DMS79 (cell line): ENCODE measurements around the gene NMT1.
A peak's percentile ranks its signal among the peaks of the same experiment; 100 is the strongest.

Experiments used
- DNase-seq: peaks from one replicate; lab custom pipeline; 2025; lab: John Stamatoyannopoulos, UW

Gene NMT1

DNA sequence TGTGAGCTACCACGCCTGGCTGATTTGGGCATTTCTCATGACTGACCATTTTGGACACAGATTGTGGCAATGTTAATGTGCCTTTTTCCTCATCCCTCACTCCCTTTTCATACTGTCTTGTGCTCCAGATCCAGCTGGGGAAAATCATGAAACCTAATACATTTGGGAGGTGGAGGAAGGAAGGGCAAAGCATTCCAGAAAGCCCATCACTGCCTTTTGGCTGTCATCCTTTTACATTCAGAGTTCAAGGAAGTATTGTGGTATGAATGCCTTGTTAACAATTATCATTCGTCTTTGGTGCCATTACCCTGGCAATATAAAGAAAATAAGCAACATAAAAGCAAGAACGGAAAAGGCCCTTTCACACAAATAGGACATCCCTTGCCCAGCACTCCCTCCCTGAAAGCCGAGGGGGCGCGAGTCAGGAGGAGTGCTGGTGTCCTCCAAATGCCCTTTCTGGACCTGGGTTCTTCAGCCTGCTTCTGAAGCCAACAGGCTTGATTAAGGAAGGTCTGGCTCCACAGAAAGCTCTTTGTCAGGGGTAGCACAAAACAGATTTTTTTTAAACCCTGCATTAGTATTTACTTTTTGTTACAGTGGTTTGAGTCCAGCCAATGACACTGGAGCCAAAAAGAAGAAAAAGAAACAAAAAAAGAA, 20.1 kb downstream of the NMT1 start:
- no peak for DNase-seq

GRCh38 chr17:45086391-45086790, 25.3 kb downstream of the NMT1 start:
- no peak for DNase-seq

- no peak for DNase-seq
These were observed 25.9 kb downstream of the NMT1 start for GRCh38 chr17:45086865-45087503.

DNA sequence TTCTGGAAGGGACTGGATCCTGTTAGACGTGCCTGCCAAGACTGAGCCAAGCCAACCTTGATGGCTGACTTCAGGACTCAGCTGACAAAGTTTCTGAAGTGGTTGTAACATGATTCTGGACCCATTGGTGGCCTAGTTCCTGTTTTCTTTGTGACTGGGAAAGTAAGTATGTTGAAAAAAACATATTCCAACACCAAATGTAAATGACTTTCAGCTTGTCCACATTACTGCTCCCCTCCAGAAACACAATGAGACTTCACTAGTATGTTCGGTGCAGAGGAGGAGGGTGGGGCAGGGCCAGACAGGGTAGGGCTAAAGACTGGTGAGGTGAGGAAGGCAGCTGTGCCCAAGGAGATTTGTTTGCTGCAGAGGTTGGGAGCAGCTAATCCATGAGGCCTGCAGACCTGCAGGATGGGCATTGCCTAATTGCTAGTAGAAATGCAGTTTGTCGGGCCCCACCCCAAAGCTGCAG, 26.4 kb downstream of the NMT1 start:
- no peak for DNase-seq

GRCh38 chr17:45087978-45088377, 26.9 kb downstream of the NMT1 start:
- DNase-seq, result no peak

GRCh38 chr17:45088741-45089140, 27.6 kb downstream of the NMT1 start:
- DNase-seq, result no peak

DNA sequence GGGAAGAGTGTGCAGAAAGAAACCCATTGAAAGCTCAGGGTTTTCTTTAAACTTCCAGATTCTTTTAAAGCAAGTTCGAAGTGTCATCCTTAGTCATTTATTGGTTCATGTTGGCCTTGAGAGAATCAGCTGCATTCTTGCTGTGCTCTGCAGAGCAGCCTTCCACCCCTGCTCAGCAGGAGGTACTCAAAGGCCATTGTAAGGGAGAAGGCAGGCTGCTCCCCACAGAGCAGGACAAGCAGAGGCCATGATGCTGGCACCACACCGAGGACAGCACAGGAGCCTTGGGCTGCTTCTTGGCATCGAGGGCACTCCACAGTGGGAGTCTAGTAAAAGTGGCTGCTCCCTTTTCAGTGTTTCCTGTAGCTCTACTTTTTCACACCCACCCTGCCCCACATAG, 29.6 kb downstream of the NMT1 start:
- no peak for DNase-seq

- DNase-seq, result no peak
These were observed 30.8 kb downstream of the NMT1 start for GRCh38 chr17:45091778-45092425.

DNA sequence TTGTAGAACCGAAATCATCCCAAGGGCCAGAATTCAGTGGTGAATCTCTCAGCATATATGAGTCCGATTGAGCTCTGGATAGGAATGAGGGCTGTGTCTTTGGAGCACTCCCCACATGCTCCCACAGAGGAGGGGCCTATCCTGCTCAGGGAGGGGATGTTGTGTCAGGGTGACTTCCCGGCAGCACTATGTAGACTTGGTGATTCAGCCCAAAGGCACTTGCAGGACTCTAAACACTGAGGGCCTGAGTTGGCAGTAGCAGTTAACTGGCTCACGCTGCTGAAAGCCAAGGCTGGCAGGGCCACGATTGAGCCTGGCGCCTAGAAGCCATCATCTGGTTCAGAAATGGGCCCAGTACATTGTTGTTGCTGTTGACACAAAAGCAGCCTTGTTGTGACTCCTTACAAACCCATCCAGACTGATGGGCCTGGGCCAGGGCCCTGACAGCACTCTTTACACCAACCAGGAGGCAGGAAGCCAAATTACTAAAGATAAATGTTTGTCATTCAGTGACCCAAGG, 31.9 kb downstream of the NMT1 start:
- DNase-seq, result no peak

DNA sequence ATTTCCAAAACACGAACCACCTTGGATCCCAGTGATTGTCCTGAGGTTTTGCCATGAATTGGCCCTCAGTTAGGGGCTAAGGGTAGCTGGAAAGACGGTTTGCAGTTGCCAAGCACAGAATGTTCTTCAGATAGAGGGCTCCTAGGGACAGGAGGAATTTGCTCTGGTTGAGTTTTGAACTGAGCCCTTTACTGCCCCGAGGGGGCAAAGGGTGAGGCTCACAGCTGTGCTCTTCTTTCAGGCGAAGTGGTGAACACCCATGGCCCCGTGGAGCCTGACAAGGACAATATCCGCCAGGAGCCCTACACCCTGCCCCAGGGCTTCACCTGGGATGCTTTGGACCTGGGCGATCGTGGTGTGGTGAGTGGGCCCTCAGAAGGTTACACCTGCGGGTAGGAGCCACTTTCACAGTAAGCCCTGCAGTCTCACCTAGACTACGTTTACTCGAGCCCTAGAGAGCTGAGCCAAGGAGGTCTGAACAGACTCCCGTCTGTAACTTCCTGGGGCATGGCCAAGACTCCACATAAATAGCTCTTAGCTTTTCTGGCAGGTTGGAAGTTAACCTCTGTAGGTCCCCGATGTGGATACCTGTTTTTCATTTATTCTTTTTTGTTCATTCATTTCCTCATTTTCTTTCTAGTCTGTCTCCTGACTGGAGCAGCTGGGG, 32.5 kb downstream of the NMT1 start:
- no peak for DNase-seq

DNA sequence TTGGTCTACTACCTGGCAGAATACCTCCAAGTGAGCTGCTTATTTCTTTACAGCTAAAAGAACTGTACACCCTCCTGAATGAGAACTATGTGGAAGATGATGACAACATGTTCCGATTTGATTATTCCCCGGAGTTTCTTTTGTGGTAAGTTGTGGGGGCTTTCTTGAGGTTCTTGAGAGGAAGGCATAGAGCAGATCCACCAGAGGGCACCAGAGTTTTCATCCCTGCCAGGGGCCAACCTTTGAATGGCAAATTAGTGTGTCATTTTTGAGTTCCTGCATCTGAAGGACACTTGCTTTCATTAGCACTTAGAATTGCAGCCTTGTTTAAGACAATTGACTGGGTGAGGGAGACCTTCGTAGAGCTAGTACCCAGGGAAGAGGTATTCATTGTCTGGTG, 35.0 kb downstream of the NMT1 start:
- DNase-seq, result no peak

DNA sequence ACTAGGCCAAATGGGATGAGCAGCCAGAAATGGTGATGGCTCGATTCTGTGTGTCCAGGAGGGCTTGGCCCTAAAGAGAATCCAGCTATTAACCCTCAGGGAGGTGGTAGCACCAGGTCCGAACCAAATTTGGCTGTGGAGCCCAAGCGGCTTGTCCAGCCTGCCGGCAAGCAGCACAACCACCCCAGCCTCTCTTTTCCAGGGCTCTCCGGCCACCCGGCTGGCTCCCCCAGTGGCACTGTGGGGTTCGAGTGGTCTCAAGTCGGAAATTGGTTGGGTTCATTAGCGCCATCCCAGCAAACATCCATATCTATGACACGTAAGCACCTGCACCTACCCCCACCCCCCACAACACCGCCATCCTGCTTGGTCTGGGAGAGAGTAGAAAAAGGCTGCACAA, 35.8 kb downstream of the NMT1 start:
- DNase-seq, result no peak

DNA sequence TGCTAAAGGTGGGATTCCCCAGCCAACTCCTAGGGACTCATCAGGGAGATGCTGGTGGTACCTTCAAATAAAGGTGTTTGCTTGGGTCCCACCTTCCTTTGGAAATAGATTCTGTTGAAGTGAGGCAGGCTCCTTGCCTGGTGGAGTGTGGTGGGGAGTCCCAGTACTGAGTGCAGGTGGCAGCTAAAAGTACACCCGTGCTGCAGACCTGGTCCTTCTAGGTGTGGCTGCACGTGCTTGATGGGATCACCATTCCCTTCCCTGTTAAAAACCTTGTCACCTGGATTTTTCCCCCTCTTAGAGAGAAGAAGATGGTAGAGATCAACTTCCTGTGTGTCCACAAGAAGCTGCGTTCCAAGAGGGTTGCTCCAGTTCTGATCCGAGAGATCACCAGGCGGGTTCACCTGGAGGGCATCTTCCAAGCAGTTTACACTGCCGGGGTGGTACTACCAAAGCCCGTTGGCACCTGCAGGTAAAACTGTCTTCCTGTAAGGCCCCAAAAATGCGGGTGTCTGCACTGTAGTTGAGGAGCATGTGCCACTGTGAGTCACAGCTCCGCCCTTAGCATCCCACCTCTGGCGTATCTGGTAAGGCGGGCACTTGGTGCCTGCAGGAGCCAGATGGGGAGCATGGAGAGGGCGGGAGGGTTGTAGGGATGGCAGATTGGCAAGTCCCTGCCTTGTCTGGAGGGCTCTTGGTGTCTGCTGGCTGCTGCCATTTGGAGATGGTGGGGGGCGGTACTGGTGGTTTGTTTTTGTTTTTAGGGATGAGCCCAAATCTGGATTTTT, 37.2 kb downstream of the NMT1 start:
- DNase-seq, result no peak

DNA sequence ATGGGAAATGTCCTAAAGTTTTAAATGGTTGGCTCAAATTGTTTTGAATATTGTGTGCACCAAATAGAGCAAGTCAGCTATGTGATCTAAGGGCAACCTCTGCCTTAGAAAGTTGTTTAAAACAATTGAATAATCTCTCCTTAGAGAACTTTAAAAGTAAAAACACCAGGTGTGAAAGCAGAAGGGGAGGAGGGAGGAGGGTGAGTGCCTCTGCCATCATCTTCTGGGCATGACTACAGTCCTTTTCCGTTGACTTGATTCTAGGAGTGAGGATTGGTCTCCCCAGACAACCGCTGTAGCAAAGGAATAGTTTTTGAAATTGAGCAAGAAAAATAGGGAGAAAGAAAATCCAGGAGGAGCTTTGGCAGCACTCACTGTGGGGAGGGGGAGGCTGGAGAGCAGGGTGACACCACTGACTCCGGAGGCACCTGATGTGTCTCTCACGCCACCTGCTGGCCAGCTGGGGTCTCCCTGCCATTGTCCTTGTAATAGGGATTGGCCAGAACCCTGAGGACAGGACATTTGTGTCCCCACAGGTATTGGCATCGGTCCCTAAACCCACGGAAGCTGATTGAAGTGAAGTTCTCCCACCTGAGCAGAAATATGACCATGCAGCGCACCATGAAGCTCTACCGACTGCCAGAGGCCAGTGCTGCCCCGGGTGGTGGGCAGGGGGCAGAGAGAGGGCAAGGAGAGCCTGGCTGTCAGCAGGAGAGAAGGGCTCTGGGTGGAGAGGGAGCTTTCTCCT, 37.9 kb downstream of the NMT1 start:
- peak; percentile 33 for DNase-seq

GRCh38 chr17:45101546-45101882, 40.4 kb downstream of the NMT1 start:
- DNase-seq, result no peak

- DNase-seq, result no peak
These were observed 41.0 kb downstream of the NMT1 start for GRCh38 chr17:45101883-45102811.

- no peak for DNase-seq
These were observed 41.7 kb downstream of the NMT1 start for GRCh38 chr17:45102856-45103255.

- DNase-seq, result no peak
These were observed 42.2 kb downstream of the NMT1 start for GRCh38 chr17:45103269-45103795.

GRCh38 chr17:45104029-45104428, 42.9 kb downstream of the NMT1 start:
- DNase-seq, result no peak

DNA sequence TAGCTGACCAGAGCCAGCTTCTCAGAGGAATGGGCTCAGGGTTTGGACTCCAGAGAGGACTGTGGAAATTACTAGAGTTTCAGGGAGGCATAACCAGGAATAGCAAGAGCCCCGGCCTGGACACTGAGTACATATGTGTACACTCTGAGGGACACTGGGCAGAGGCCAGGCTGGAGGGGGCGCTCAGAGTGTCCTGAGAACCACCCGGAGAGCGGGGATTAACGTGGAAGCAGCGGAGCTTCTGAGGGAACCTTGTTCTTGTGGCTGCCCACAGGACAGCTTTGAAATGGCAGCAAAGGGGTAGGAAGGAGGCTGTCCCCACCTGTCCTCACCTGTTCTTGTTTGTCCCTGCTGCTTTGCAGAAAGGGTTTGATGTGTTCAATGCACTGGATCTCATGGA, 43.4 kb downstream of the NMT1 start:
- DNase-seq, result no peak
